ENCODE data around the gene PDK2.

The PDK2 gene

DNA sequence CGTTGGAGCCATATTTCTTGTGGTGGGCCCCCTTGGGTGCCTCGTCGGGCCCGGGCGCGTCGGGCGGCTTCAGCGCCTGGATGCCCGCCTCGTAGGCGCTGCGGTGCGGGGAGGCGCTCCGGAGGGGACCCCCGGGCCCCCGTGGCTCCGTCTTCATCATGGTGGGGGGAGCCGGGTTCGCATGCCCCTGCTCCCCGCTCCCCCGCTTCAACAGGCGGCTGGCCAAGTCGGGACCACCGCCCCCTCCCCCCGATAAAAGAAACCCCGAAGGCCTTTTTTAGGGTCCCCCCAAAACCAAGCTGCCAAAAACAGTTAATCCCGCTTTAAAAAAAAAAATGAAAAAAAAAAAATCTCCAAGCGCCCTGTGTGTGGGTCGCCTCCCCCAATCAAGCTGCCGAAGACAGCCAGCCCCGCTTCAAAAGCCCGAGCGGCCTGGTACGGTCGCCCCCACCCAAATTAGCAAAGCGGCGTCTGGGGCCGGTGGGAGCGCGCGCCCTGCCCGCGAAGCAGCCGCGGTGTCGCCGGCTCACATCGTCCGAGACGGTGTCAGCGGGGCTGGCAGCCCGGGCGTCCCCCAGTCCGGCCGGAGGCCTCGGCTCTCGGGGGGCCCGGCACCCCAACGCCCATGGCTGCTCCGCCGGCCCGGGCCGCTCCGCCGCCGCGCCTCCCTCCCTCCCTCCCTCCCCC, 55.3 kb downstream of the PDK2 start, which contains the start of gene PPP1R9B:
Gene PPP1R9B, minus strand, starts transcription at position 324 of the 687 bp plus-strand sequence. Its CDS starts 164 bp downstream, at position 160.
- DNase-seq (ENCODE audit: low read depth), result no peak

- DNase-seq (ENCODE audit: low read depth), result peak; percentile 78
These were observed 56.1 kb downstream of the PDK2 start for GRCh38 chr17:50151041-50151936.

DNA sequence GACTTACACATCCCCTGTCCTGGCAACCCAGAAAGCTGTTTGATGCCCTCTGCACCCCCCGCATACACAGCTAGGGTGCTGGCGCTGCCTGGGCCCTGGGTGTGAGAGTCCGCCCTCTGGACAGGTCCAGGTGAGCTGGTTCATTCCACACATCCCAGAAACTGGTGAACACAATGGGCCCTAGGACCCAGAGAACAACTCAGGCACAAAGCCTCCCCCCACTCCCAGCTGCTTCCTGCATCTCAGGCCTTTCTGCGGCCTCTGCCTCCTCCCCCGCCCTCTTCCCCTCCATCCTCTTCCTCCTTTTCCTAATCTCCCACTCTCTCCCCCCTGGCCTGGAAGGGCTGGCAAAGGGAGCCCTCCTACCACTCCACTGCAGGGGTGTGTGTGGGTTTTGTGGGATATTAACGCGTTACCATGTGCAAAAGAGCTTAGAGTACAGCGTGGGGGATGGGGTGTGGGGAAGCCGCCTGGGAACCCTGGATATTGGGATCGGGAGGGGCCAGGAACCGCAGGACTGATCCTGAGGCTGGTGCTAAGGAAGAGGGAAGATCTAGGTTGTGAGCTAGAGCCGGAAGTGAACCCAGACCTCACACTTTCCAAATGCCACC, 56.9 kb downstream of the PDK2 start:
- no peak for DNase-seq (ENCODE audit: low read depth)

DNA sequence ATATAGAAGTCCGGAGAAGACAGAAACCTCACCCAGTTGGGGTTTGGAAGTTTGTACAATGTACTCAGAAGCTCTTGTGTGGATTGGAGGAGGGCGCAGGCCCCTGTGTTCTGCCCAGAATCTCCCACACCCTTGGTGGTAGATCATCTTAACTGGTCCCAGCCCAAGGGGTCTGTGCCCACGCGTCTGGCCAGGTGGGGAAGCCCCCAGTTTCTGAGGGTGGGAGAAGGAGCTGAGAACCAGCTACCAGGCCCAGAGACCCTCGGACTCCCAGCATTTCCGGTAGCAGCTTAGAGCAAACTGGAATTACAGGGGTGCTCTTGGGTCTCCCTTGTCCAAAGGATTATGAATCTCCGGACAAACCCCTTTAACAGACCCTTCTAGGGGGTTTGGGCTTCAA, 57.6 kb downstream of the PDK2 start:
- DNase-seq (ENCODE audit: low read depth), result no peak

GRCh38 chr17:50153650-50154575, 58.8 kb downstream of the PDK2 start:
- DNase-seq (ENCODE audit: low read depth), result no peak

- no peak for DNase-seq (ENCODE audit: low read depth)
These were observed 59.5 kb downstream of the PDK2 start for GRCh38 chr17:50154604-50155003.

DNA sequence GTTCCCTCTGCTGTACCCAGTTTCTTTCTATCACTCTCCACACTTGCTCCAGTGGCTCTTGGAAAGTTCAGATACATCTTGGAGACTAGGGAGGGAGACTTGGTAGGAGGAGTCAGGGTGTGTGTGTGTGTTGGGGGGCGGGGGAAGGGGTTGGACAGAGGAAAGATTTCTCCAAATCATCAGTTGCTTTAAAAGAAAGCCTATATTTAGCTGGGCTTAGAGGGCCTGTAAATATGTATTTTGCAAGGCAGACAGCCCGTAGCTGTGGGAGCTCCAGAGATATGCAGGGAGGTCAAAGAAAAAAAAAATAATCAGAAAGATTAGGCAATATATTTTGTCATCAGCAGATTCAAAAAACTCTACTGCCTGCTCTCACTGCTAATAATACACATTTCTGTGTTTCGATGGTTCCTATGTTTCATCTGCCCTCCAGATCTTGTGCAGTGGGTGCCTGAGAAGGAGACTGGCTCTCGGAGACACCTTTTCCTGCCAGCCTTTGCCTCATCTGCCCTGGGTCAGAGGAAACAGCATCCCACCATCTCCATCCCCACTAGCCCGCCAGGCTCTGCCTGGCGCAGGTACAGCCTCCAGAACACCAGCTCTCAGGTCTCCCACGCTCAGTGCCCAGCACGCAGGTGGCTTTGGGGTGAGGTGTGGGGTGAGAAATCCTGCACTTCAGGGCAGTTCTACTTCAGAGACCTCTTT, 60.1 kb downstream of the PDK2 start:
- no peak for DNase-seq (ENCODE audit: low read depth)

DNA sequence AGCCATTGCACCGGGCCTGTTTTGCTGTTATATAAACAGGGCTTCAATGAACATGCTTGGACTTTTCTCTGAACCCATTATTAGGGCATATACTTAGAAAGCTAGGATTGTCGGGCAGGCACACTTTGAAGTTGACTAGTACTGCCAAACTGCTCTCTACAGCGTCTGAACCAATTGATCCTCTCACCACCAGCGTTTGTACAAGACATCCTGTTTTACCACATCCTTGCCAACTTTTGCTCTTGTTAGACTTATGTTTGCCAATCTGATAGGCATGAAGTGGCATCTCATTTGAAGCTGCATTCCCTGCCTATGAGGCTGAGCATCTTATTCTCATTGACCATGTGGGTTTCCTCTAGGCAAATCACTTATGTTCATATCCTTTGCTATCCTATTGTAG, 62.7 kb downstream of the PDK2 start:
- DNase-seq (ENCODE audit: low read depth), result no peak

- DNase-seq (ENCODE audit: low read depth), result peak; percentile 93
These were observed 66.1 kb downstream of the PDK2 start for GRCh38 chr17:50161023-50161910.

All from stimulated activated CD4-positive, alpha-beta T cell treated with anti-CD3 and anti-CD28 coated beads, Interleukin-2, amount 100 ng/mL, for 4 hours (primary cell).